Progenitor cell of endocrine pancreas (in vitro differentiated cells): ENCODE measurements around the gene CDKN3. TPM values are rescaled to one million over a fixed set of nuclear protein-coding genes. Genes with fewer than 3 reads are reported as not detected.
"Not testable (repeated sequence)": the region's sequence is repeated elsewhere in the genome, so short reads cannot be mapped to it uniquely, and the experiment has no call there.

Experiments used
- DNase-seq: peaks from one replicate; pipeline ENCODE4 v3.0.0; 2021; ENCODE audit warnings: low spot score; ENCODE audit not compliant: unreplicated experiment
- H3K27ac Mint-ChIP-seq: 2 replicates; pipeline ENCODE4 v1.8.0; 2021; ENCODE audit warnings: mild to moderate bottlenecking, moderate library complexity, mixed read lengths
- H3K27me3 Mint-ChIP-seq: 2 replicates; pipeline ENCODE4 v1.8.0; 2021; ENCODE audit warnings: mixed read lengths
- H3K36me3 Mint-ChIP-seq: 2 replicates; pipeline ENCODE4 v1.8.0; 2022; ENCODE audit warnings: mixed read lengths; ENCODE audit not compliant: insufficient read depth
- H3K4me1 Mint-ChIP-seq: 2 replicates; pipeline ENCODE4 v1.8.0; 2021; ENCODE audit warnings: low read depth, mixed read lengths
- H3K4me3 Mint-ChIP-seq: 2 replicates; pipeline ENCODE4 v1.8.0; 2021; ENCODE audit warnings: low read depth, mild to moderate bottlenecking, moderate library complexity, mixed read lengths
- H3K9me3 Mint-ChIP-seq: 2 replicates; pipeline ENCODE4 v1.8.0; 2021; ENCODE audit warnings: low read depth, mixed read lengths
- total RNA-seq: library from RNA; stranded (reverse); gene quantifications from 2 replicates; pipeline ENCODE4 v1.2.1, GENCODE V29; 2021
- TF ChIP-seq, protein P1 (sequence below): fragments of 200-600 bp; sonication (generic); IDR thresholded peaks from one replicate; pipeline ENCODE4 v1.5.0; 2021; ENCODE audit warnings: antibody characterized with exemption, mild to moderate bottlenecking; ENCODE audit not compliant: unreplicated experiment

Gene CDKN3
- total RNA-seq, 1 donor from 2014 or later, result 20.5 TPM

- Mint-ChIP-seq H3K36me3 (peaks cover 4% of the 10 kb centered on the region), H3K27ac (no peak overlapping the region), H3K4me3 (no peak overlapping the region), H3K4me1 (peaks cover 2% of the 10 kb centered on the region), H3K9me3 (peaks cover 12% of the 10 kb centered on the region), H3K27me3 (peaks cover 28% of the 10 kb centered on the region)
- TF ChIP-seq, protein P1, sequence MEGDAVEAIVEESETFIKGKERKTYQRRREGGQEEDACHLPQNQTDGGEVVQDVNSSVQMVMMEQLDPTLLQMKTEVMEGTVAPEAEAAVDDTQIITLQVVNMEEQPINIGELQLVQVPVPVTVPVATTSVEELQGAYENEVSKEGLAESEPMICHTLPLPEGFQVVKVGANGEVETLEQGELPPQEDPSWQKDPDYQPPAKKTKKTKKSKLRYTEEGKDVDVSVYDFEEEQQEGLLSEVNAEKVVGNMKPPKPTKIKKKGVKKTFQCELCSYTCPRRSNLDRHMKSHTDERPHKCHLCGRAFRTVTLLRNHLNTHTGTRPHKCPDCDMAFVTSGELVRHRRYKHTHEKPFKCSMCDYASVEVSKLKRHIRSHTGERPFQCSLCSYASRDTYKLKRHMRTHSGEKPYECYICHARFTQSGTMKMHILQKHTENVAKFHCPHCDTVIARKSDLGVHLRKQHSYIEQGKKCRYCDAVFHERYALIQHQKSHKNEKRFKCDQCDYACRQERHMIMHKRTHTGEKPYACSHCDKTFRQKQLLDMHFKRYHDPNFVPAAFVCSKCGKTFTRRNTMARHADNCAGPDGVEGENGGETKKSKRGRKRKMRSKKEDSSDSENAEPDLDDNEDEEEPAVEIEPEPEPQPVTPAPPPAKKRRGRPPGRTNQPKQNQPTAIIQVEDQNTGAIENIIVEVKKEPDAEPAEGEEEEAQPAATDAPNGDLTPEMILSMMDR, result no peak
- no peak for DNase-seq
Observed at GRCh38 chr14:54457609-54457996, 60.8 kb downstream of the CDKN3 start.

GRCh38 chr14:54458536-54458935 is 61.7 kb downstream of the CDKN3 start:
- not testable (repeated sequence) for H3K4me3 Mint-ChIP-seq, DNase-seq, H3K27ac Mint-ChIP-seq, H3K36me3 Mint-ChIP-seq, H3K4me1 Mint-ChIP-seq
- peaks cover 12% of the 10 kb centered on the region for H3K9me3 Mint-ChIP-seq
- peaks cover 31% of the 10 kb centered on the region for H3K27me3 Mint-ChIP-seq

- H3K27ac Mint-ChIP-seq, result no peak overlapping the region
- no peak for DNase-seq
- TF ChIP-seq, protein P1, result no peak
- H3K36me3 Mint-ChIP-seq, result peaks cover 4% of the 10 kb centered on the region
- peaks cover 34% of the 10 kb centered on the region for H3K27me3 Mint-ChIP-seq
- peaks cover 2% of the 10 kb centered on the region for H3K4me1 Mint-ChIP-seq
- no peak overlapping the region for H3K4me3 Mint-ChIP-seq
- peaks cover 12% of the 10 kb centered on the region for H3K9me3 Mint-ChIP-seq
Observed at GRCh38 chr14:54459106-54459505, 62.3 kb downstream of the CDKN3 start.

- peaks cover 12% of the 10 kb centered on the region for H3K9me3 Mint-ChIP-seq
- no peak for DNase-seq
- peaks cover 4% of the 10 kb centered on the region for H3K36me3 Mint-ChIP-seq
- peaks cover 45% of the 10 kb centered on the region for H3K27me3 Mint-ChIP-seq
- TF ChIP-seq, protein P1, result no peak
- peaks cover 2% of the 10 kb centered on the region for H3K4me1 Mint-ChIP-seq
- no peak overlapping the region for H3K27ac Mint-ChIP-seq
- no peak overlapping the region for H3K4me3 Mint-ChIP-seq
Observed at GRCh38 chr14:54462048-54462447, 65.2 kb downstream of the CDKN3 start.

DNA sequence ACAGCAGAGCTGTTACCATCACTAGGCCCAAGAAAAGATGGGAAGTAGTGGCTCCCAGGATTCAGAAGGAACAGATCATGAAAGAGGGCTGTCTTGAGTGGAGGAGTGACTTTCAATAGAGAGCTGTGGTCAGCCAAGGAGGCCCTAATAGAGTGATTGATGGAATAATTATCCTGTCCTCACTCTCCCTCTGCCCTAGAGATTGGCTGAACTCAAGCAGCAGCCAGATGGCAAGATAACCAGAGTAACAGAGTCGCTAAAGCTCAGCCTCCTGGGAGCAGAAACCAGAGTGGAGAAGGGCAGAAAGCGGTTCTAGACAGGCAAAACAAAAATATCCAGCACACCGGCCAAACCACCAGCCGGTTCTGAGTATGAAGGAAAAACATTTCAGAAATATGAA is 68.8 kb downstream of the CDKN3 start:
- peaks cover 2% of the 10 kb centered on the region for H3K4me1 Mint-ChIP-seq
- no peak overlapping the region for H3K27ac Mint-ChIP-seq
- peaks cover 9% of the 10 kb centered on the region for H3K9me3 Mint-ChIP-seq
- DNase-seq, result no peak
- no peak overlapping the region for H3K4me3 Mint-ChIP-seq
- TF ChIP-seq, protein P1, result no peak
- H3K27me3 Mint-ChIP-seq, result peaks cover 44% of the 10 kb centered on the region
- no peaks in the 10 kb centered on the region for H3K36me3 Mint-ChIP-seq

DNA sequence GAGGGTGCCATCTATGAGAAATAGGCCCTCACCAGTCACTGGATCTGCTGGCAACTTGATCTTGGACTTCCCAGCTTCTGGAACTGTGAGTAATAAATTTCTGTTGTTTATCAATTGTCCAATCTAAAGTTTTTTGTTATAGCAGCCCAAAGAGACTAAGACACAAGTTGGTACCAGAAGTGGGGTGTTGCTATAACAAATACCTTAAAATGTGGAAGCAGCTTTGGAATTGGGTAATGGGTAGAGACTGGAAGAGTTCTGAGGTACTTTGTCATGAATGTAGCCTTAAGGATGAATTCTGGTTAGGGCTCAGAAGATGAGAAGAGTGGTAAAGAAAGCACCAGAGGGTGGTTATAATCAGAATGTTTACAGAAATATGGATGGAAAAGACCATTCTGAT is 70.5 kb downstream of the CDKN3 start:
- no peak for DNase-seq
- TF ChIP-seq, protein P1, result no peak
- Mint-ChIP-seq H3K4me1 (peaks cover 8% of the 10 kb centered on the region), H3K27ac (no peak overlapping the region), H3K4me3 (no peak overlapping the region), H3K9me3 (peaks cover 9% of the 10 kb centered on the region), H3K27me3 (peaks cover 37% of the 10 kb centered on the region), H3K36me3 (peaks cover 2% of the 10 kb centered on the region)

Other genes starting within 250 kb of the CDKN3 start
- 106 and 111 TPM in 2 replicates for gene CNIH1, start 44.4 kb downstream of the CDKN3 start, total RNA-seq
- gene GMFB, start 92.0 kb downstream of the CDKN3 start, total RNA-seq, result 47.6 and 57.5 TPM in 2 replicates
- gene CGRRF1, start 112.9 kb downstream of the CDKN3 start, total RNA-seq, result 16.9 and 19.3 TPM in 2 replicates
- 9.1 and 10.8 TPM in 2 replicates for gene SAMD4A, start 170.1 kb downstream of the CDKN3 start, total RNA-seq